GM19438 (cell line): ENCODE results near the gene MCM8.

Source experiments
- ATAC-seq: cut with Tn5 transposase; IDR thresholded peaks from one replicate; pipeline ENCODE4 v1.9.1; 2021; ENCODE audit warnings: low read depth; ENCODE audit not compliant: unreplicated experiment

MCM8 gene

DNA sequence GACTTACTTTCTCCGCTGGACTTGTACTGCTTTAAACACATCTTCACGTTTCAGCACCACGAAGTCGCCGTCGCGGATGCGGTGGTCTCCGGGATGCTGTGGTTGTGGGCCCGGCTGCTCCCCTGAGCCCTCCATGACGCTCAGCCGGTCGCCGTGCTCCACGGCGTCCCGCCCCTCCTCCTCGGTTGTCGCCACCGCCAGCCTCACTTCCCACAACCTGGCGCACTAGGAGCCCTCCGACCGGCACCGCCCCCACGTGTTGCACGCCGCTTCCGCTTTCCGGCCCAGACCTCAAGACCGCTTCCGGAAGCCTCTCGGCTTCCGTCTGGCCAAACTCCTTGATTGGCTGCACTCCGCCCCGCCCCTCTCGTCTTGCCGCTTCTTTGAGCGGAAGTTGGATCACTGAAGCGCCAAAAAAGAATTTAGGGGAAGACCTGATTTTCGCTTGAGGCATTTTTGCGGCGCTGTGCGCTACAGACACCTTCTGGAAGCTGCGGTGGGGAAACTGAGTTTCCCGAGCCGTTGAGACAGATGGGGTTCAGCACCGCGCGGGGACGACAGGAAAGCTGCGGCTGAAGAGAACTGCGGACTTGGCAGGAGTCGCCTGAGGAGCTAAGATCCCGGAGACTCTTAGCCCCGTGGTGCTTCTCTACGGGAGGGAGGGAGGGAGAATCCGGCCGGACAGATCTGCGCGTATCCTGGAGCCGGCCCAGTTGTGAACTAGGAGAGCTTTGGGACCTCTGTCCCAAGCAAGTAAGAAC, at the start of gene MCM8, which contains the start of gene TRMT6:
TSS of gene MCM8 (plus strand) at position 382 of the 761 bp plus-strand sequence. CDS start 1,364 bp downstream, outside the sequence.
TSS of gene TRMT6 (minus strand) at position 263 of the 761 bp plus-strand sequence. CDS start at position 135, 128 bp downstream.
- ATAC-seq = peak; percentile 98

DNA sequence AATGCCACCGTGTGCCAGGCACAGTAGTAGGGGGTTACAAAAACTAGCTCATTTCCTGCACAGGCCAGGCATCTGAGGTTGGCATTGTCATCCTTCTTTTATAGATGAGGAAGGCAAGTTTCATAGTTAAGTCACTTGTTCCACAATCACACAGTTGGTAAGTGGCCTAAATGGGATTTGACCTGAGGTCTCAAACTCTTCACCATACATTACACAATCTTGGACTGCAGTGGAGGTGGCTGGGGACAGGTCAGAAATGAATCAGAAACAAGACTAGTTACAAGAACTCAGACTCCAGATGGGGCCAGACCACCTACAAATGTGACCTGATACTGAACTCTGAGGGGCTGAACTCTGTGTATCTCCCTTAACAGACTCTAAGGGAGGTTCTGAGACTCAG, 49.5 kb upstream of the MCM8 start:
- no peak for ATAC-seq

DNA sequence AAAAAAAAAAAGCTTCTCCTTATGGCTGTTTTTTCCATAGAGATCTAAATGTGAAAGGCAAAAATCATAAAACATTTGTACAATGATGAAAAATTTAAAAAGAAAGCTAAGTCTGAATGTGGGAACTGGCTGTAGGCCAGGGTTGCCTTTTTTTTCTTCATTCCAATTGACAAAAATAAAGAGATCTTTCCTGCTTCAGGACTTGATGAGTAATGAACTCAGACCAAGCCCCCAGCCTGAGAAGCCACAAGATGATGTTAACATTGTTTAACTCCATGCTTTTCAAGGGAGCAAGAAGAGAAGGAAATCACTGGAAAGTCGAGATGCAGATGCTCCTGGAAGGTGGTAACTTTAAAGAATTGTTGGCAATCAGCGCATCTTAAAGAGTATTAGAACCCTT, 41.5 kb upstream of the MCM8 start:
- no peak for ATAC-seq

DNA sequence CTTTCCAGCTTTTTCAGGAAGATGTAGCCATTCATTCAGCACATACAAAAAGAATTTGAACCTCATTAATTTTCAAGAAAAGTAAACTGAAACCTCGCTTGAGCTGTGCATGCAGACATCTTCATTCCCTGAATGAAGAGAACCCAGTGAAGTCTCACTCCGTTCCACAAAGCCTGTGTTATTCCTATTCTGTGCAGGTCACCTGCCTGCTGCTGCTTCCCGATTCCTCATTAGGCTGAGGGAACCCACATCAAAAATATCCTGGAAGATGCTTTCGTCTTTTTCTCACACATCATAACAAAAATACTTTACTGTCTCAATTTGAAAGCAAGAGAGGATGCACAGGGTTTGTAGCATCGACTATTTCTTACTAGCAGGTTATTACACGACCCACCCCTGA, 40.3 kb upstream of the MCM8 start:
- ATAC-seq = no peak

DNA sequence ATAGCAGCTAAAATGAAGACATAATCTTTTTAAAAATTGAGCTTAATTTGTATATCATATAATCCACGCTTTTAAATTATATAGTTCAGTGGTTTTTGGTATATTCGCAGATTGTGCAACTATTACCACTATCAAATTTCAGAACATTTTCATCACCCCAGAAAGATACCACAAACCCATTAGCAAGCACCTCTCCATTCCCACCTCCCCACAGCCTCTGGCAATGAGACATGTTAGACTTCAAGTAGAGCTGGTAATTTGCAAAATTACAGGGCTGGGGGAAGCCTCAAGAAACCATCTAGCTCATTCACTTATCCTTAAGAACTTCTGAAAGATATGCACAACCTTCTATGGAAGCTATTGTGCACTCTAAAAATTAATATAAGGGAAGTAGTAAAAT, 37.3 kb upstream of the MCM8 start:
- ATAC-seq = no peak

DNA sequence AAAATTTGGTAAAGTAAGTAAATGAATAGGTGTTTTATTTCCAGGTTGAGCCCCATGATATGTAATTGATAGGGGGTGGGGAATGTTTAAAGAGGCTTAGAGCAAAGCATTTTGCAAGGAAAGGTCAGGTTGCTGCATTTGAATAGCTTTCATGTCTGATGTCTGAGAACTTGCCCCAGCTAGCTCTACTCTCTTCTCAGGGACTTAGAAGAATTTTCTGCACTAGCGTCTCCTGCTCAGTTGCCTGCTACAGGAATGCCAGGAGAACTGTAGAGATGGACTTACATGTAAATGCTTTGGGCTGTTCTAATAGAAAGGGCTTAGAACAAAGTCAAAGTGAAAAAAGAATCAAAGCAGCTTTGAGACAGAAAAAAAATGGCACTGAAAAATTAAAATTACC, 35.6 kb upstream of the MCM8 start:
- no peak for ATAC-seq

DNA sequence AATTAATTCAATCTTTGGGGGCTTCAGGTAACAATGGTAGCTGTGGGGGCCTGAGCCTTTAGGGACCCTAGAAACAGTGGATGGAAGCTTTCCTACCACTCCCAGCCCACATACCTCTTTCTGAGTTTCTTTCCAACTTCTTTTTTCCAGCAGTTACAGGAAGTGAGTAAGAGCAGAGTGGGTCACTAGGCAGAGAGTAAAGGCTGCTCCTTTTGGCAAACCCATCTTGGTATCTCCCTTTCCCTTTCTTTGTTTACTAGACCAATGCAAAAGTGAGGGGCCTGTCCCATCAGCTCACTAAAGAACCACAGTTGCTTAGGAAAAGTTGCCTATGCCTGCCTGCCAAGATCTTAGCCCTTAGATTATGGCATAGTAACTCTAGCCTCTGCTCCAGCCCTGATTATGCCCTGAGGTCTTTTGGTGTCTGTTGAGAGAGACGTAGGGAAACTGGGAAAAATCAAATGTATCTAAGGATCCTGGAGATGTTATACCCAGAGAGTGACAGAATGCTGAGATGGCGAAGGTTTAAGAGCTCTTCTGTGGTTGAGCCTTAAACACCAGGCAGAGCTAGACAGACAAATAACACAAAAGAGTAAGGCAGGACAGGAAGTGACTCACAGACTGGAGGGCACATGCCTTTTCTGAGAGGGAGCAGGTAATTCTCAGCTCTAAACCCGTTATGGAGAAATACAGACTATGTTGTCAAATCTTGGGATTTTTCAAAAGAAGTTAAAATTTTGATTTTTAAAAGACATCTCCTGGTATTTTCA, 31.4 kb upstream of the MCM8 start:
- ATAC-seq = no peak

DNA sequence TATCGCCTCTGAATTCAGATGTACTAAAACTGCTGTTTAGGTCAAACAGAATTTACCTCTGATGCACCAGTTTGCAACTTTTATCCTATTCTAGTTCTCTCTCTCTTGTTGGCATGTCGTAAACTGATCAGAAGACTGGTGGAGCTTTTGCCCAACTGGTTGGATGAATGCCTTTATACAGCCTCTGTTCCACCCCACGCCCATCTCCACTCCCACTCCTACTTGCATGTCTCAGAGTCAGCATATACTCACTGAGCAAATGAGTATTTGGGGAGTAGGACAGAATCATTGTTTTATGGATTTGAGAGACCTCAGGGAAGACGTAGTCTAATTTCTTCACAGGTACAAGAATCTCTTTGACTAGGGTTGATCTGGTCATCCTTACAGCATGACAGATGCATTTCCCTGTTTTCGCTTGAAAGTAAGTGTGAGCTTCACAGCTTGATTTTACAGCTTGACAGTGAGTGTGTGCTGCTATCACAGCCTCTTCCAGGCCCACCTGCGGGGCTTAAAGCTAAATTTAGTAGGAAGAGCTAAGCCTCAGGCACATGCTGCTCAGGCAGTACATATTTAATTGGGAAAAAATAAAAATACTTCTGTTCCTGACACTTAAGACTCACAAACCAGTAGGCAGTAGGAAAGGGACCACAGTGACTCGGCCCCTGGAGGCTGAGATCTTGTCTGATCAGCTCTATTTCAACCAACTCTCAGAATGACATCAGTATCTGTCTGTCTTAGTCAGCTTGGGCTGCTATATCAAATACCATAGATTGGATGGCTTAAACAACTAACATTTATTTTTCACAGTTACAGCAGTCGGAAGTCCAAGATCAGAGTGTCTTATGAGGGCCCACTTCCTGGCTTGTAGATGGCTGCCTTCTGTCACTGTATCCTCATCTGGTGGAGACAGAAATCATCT, 30.6 kb upstream of the MCM8 start:
- no peak for ATAC-seq

DNA sequence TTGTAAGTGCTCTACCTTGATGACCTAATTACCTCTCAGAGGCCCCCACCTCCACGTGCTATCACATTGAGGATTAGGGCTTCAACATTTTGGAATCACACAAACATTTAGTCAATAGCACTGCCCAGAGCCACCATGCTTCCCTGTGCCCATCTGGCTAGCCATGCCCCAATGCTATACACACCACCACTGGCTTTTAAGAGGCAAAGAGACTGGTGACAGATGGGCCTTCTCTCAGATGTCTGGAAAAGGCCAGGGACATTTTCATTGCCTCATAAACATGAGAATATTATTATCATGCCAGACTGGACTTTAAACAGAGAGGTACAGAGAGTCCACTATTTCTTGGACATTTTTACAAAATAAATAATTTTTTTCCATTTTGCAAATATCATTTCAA, 29.9 kb upstream of the MCM8 start:
- ATAC-seq = no peak

DNA sequence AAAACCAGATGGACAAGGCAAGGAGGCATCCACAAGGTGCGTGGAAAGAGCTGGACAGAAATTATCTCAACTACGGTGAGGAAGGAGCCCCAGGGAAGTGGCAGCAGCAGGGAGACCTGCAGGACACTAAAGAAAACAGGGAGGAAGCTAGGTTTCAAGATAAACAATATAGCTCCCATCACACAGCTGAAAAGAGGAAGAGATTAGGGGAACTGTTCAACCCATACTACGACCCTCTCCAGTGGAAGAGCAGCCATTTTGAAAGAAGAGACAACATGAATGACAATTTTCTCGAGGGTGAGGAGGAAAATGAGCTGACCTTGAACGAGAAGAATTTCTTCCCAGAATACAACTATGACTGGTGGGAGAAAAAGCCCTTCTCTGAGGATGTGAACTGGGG, 27.0 kb upstream of the MCM8 start:
- no peak for ATAC-seq

DNA sequence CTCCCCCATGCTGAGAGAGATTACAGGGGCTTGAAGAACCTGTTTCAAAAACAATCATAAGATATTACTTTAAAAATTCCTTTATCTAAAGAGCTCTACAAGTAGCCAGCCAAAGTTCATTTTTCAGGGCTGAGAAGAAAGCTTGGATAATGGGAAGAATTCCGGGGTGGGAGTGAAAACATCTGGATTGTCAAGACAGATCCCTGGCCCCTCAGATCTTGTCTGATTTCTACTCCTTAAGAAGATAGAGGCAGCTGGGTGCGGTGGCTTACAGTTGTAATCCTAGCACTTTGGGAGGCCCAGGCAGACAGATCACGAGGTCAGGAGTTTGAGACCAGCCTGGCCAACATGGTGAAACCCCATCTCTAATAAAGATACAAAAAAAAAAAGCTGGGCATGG, 24.9 kb upstream of the MCM8 start:
- no peak for ATAC-seq

DNA sequence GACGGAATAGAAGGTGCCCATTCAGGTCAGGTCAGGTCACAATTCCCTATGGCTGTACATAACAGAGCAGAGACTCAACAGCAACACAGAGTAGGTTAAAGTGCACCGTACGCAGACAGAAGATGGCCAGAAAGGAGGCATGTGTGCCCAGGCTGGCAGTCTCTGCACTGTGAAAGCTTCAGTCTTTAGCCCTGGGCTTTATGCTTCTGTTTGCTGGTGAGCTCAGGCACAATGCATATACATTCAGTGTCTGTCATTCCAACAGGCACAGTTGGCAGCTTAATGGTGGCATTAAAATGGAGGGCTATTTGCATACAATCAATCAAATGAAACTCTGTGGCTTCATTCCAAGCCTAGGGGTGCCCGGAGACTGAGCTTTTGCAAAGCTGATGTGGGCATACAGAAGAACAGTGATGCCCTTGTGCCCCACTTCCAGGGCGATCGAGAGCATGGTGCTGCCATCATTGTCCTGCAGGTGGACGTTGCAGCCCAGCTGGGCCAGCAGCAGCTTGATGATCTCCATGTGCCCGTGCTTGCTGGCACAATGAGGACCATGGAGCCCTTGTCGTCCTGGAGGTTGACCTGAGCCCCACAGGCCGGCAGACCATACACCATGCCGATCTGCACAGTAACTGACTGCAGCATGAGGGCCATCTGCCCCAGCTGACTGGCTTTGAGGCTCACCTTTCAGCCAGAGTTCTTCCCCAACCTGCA, 22.5 kb upstream of the MCM8 start:
- no peak for ATAC-seq

DNA sequence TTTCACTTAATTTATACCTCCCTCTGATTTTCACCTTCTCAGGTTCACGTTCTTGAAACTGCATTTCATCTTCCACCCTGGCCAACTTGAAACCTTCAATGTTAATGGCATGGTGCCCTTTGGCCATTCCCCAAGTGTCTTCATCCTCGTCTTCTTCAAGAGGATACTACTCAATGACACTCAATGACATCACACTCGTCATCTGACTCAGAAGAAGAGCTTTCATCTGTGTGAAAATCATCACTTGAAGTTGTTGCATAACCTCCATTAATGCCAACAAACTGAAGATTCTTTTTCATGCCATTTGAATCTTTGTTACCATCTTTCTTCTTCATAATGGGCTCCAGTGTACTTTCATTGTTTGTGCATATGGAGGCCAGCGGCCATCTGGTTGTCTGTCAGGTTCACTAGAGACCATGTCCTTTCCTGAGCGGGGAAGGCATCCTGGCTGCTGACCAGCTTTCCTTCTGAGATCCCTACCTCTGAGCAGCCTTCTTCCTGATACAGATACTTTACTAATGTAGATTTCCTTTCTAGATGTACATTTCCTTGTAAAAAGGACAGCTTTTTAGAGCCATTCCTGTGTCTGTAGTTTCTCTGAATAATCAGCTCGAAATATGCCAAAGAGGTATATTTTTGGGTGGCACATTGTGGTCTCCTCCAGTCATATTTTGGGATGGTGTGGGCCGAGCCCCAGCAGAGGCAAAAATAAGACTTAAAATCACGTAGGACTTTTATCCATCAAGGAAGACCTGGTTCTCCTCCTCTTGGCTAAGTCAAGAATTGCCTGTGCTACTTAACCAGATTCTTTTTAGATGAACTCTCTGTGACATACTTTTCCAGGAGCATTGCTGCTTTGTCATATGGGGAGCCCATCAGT, 21.4 kb upstream of the MCM8 start:
- ATAC-seq = no peak

DNA sequence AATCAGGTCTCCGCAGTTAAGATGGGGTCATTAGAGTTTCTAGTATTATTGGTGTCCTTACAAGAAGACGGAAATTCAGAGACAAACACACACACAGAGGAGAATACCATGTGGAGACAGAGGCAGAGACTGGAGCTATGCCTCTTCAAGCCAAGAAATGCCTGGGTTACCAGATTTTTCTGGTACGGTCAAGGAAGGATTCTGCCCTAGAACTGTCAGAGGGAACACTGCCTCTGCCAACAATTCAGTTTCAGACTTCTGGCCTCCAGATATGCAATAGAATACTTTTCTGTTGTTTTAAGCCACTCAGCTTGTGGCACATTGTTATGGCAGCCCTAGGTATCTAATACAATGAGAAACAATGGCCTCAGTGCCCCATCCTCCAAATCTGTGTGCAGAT, 19.0 kb upstream of the MCM8 start:
- ATAC-seq = no peak

DNA sequence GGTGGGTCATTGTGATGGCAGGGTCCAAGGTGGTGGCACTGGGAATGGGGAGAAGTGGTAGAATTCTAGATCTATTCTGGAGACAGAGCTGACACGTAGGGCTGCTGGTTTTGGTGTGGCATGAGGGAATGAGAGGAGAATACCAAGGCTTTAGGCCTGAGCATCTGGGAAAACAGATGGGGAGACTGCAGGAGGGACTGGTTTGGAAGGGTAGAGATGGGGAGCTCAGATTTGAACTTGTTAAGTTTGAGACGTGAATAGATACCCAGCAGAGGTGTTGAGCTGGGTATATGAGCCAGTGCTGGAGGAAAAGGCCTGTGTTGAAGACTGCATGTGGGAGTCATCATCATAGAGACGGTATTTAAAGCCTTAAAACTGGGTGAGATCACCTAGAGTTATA, 17.7 kb upstream of the MCM8 start:
- no peak for ATAC-seq

DNA sequence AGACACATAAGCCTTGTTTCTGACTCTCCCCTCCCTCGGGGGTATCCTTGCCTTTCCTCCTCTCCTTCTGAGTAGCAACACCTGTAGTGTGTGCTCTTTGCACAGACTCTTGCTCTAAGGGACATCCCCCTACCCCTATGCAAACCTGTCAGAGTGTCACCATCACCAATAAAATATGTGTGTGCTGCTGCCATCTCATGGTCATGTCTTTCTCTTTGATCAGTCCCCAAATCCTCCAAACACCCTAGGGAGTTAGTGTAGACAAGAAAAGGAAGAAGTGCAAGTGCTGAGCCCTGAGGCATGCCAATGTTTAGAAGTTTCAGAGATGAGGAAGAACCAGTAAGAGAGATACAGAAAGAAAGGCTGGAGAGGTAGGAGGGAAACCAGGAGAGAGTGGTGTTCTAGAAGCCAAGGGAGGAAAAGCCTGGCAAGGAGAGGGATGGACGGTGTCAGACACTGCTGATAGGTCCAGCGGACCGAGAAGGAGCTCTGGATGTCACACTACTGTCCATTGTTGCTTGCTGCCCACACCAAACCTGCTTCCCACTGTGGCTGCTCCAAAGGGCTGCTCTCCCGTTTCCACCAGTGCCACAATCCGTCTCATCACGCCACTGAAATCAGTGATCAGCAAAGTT, 16.5 kb upstream of the MCM8 start:
- ATAC-seq = no peak

DNA sequence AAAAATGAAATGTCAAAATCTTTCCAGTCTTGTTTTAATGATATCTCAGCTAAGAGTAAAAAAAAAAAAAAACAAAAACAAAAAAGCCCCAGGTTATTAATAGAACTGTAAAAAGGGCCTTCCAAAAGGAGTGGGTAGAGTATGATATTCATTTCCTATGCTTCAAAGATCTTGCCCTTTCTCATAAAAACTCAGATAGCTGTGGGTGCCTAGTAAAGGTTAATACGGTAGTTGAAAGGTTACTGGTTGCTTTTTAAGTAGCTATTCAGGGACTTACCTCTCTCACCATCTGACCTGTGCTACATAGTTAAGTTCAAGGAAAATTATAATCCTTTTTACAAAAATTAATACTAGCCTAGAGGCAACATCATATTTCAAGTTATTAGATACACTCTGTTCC, 15.1 kb upstream of the MCM8 start:
- no peak for ATAC-seq

DNA sequence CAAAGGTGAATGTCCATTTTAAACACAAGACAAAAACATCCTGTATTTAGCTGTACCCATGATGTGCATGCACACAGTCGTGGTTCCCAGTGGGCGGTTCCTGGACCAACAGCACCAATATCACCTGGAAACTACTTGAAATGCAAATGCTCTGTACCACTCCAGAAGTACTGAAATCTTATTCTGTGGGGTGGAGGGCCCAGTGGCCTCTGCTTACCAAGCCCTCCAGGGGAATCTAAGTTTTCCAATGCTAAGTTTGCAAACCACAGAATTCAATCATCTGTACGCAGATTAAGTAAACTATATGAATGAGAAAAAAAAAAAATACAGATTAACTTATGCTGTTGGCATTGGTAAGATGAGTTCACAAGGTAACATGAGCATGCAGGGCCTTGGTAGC, 14.2 kb upstream of the MCM8 start:
- ATAC-seq = no peak

DNA sequence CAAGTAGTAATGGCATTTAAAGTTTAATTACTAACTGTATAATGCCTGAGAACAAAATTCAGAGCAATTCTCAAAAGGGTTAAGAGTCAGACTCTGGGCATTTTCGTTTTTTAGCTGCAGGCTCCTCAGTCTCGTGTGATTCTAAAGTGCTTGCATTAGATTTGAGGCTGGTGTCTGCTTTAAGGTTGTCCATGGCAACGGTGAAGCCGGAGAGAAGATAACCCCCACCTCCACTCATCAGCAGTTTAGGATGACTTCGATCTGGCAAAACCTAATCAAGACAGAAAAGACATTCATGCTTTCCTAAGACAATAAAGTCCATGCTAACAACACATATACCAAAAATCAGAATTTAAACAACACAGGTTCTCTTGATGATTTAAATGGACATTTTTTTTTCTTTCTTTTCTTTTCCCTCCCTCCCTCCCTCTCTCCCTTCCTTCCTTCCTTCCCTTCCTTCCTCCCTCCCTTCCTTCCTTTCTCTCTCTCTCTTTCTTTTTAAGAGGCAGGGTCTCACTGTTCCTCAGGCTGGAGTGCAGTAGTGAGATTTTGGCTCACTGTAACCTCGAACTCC, 11.9 kb upstream of the MCM8 start:
- no peak for ATAC-seq
